ENCODE results near the gene SCARF2. TPM values are rescaled to one million over a fixed set of nuclear protein-coding genes. Genes with fewer than 3 reads are reported as not detected.
A peak's percentile ranks its signal among the peaks of the same experiment; 100 is the strongest.

SCARF2 gene
- total and polyA plus RNA-seq, 2 of the 8 experiments (the other 6 are each of a cell fraction or from before 2014, with no cell fraction given), result 4.2 to 9.8 TPM

DNA sequence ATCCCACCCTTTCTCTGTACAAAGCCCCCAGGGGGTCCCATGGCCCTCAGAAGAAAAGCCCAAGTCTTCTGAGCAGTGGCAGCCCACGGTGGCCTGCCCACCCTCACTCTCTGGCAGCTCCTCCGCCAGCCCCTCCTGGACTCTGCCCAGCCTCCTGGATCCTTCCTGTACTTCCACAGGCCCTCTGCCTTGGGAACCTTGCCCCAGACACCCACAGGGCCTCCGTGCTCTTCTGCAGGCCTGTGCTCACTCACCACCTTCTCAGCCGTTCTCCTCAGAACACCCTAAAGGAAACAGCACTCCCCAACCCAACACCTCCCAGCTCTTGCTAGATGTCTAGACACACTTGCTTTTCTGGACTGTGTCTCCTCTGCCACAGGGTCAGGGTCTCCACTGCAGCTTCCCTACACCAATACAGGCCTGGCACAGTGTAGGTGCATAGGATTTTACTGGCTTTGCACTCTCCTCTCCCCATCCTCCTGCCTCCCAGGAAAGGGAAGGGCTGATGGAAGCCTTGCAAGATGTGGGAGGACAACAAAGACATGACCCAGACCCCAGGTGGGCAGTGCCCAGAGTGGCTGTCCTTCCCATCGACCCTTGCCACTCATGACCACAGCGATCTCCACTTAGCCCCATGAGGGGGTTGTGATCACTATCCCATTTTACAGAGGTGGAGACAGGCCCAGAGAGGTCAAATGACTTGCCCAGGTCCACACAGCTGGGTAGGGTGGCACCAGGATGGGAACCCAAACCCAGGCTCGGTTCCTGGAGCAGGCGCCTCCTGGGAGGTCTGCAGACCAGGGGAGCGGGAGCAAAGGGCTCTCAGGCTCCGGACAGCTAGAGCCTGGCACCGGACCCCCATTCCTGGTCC, 2.0 kb downstream of the SCARF2 start:
- no peak overlapping the region for H3K56ac ChIP-seq (replicated peaks; ENCODE audit: insufficient read length, low read depth, low read length)
- H2BK12ac ChIP-seq (ENCODE audit: low read depth, low read length), result peak overlapping the region; percentile 97; the same call in 1 of the 2 replicates
- no peaks in the 10 kb centered on the region for H3K9me3 ChIP-seq (ENCODE audit: insufficient read depth in 2 of 2, low read depth in 1 of 2, low read length in 1 of 2)
- peak overlapping the region; percentile 86 to 90 for H3K4me2 ChIP-seq (ENCODE audit: insufficient read depth in 1 of 2, low read depth in 2 of 2, low read length in 2 of 2)
- peaks cover 2% of the 10 kb centered on the region; the same call in 1 of the 2 replicates for H3K79me1 ChIP-seq (ENCODE audit: low read depth, low read length)
- H3K4ac ChIP-seq (replicated peaks; ENCODE audit: insufficient read length, low read depth, low read length), result peak overlapping the region; percentile 21
- H3K14ac ChIP-seq (ENCODE audit: insufficient read length), result no peak overlapping the region
- no peaks in the 10 kb centered on the region for H3K79me2 ChIP-seq (ENCODE audit: control insufficient read depth in 1 of 2, insufficient read depth in 2 of 2, low read length in 2 of 2)
- no peak for DNase-seq (ENCODE audit: low read depth in 1 of 2, low spot score in 2 of 2)
- peak overlapping the region; percentile 3 to 78 (median 49); a peak in 7 of 8 replicates for H3K4me3 ChIP-seq (ENCODE audit: extremely low read depth in 1 of 4, insufficient read depth in 2 of 4, low read depth in 3 of 4, low read length in 4 of 4)
- H3K27ac ChIP-seq (ENCODE audit: low read depth, low read length), result no peak overlapping the region
- H2AK5ac ChIP-seq (ENCODE audit: low read depth, low read length), result peak overlapping the region; percentile 72
- 67% methylated on average over 11 of the region's 11 CpGs; no CpG with 5 or more reads in 1 of the 2 experiments for WGBS, 2 experiments (ENCODE audit: extremely low coverage in 1 of 2, insufficient coverage in 1 of 2, insufficient read length in 1 of 2, insufficient replicate concordance in 2 of 2, low coverage in 1 of 2, low lambda C conversion rate in 2 of 2, missing lambda C conversion rate in 1 of 2)
- no peak overlapping the region for H4K91ac ChIP-seq (replicated peaks; ENCODE audit: insufficient read length, low read length)
- no peak overlapping the region for H2BK120ac ChIP-seq (replicated peaks; ENCODE audit: low read depth, low read length)
- ChIA-PET CTCF (ENCODE audit: partially characterized antibody) (interaction anchor here (0.7 to 1.6 kb wide), 4 partner anchors 17 to 214 kb away, joined by 3 to 8 read pairs (median 4); no protein-coding TSS in a partner anchor), POLR2A (ENCODE audit: partially characterized antibody) (interaction anchor here (0.8 to 1.5 kb wide), 3 partner anchors 11 to 13 kb away, joined by 3 to 4 read pairs (median 3); no protein-coding TSS in a partner anchor)
- H3K4me1 ChIP-seq (replicated peaks in 1 of 4; ENCODE audit: control insufficient read depth in 3 of 4, insufficient read depth in 4 of 4, low read length in 3 of 4), result peaks cover 0 to 21% (median 10%) of the 10 kb centered on the region in 4 experiments; a peak in 5 of 7 replicates
- peaks cover 27 to 83% (median 70%) of the 10 kb centered on the region in 4 experiments for H3K27me3 ChIP-seq (replicated peaks in 1 of 4; ENCODE audit: control insufficient read depth in 3 of 4, extremely low read depth in 1 of 4, insufficient read depth in 3 of 4, low read length in 3 of 4)
- H3K18ac ChIP-seq (ENCODE audit: extremely low read depth, low read length), result no peak overlapping the region; the same call in 1 of the 2 replicates
- peaks cover 20% of the 10 kb centered on the region; the same call in 1 of the 2 replicates for H3K23me2 ChIP-seq (ENCODE audit: low read depth, low read length)
- peaks cover 0 to 3% (median 0%) of the 10 kb centered on the region in 4 experiments; a peak in 1 of 8 replicates for H3K36me3 ChIP-seq (ENCODE audit: control insufficient read depth in 2 of 4, insufficient read depth in 4 of 4, low read length in 3 of 4)
- peaks cover 18 to 37% of the 10 kb centered on the region in 2 experiments for H4K20me1 ChIP-seq (replicated peaks in 1 of 2; ENCODE audit: control insufficient read depth in 1 of 2, insufficient read depth in 2 of 2, low read length in 2 of 2)
- peak overlapping the region; percentile 83 for H2BK15ac ChIP-seq (ENCODE audit: low read length)
- H2BK5ac ChIP-seq (ENCODE audit: low read depth, low read length), result no peak overlapping the region
- no peak overlapping the region for H2AFZ ChIP-seq (ENCODE audit: low read length)
- peak overlapping the region; percentile 80; the same call in 1 of the 2 replicates for H2BK20ac ChIP-seq (ENCODE audit: low read length)
- no peak overlapping the region for H3K23ac ChIP-seq (ENCODE audit: insufficient read length)
- no peak overlapping the region for H4K8ac ChIP-seq (ENCODE audit: extremely low read depth, insufficient read depth, low read length)
- no peak for FAIRE-seq
- no peak overlapping the region for H4K5ac ChIP-seq (ENCODE audit: insufficient read length, low read depth, low read length)
- no peak overlapping the region for H3K9ac ChIP-seq (replicated peaks in 1 of 4; ENCODE audit: extremely low read depth in 1 of 4, low read depth in 3 of 4, low read length in 3 of 4)
- TF ChIP-seq YY1 (IDR thresholded peaks at IDR 0.05; ENCODE audit: low read depth, low read length) (no peak), CTBP2 (IDR thresholded peaks at IDR 0.05; ENCODE audit: borderline replicate concordance, insufficient read depth, insufficient read length, low read length) (no peak), EZH2 (IDR thresholded peaks at IDR 0.05; ENCODE audit: low read depth, low read length, severe bottlenecking) (no peak), EGR1 (IDR thresholded peaks at IDR 0.05; ENCODE audit: borderline replicate concordance, low read depth, low read length) (no peak), ZNF274 (IDR thresholded peaks at IDR 0.05; ENCODE audit: borderline replicate concordance, extremely low read depth, low read length) (no peak)
